HepG2 (cell line): ENCODE results near the gene LTB4R. TPM values are rescaled to one million over a fixed set of nuclear protein-coding genes. Genes with fewer than 3 reads are reported as not detected.
A peak's percentile ranks its signal among the peaks of the same experiment; 100 is the strongest.

Experiments
- BRD4 ChIP-seq: sonication (generic); formaldehyde crosslinking; IDR thresholded peaks from 2 replicates; pipeline ENCODE4 v1.4.0; 2020; ENCODE audit warnings: missing genetic modification reagents
- CENPT ChIP-seq: sonication (generic); formaldehyde crosslinking; IDR thresholded peaks from 2 replicates; pipeline ENCODE4 v1.8.0; 2022; ENCODE audit warnings: low read depth, mild to moderate bottlenecking, moderate library complexity, missing genetic modification reagents
- CHD2 ChIP-seq: IDR thresholded peaks from 2 replicates; pipeline ENCODE4 v1.6.1; 2011; ENCODE audit warnings: low read depth, low read length, improper control_type of control experiment
- CSRNP1 ChIP-seq: sonication (generic); formaldehyde crosslinking; IDR thresholded peaks from 2 replicates; pipeline ENCODE4 v1.8.1; 2023; ENCODE audit warnings: mild to moderate bottlenecking, missing genetic modification reagents
- ELF4 ChIP-seq: sonication (generic); formaldehyde crosslinking; IDR thresholded peaks from 2 replicates; pipeline ENCODE4 v1.5.0; 2020; ENCODE audit warnings: missing genetic modification reagents, mild to moderate bottlenecking, moderate library complexity, borderline replicate concordance
- FOXM1 ChIP-seq: sonication (generic); formaldehyde crosslinking; IDR thresholded peaks from 2 replicates; pipeline ENCODE4 v1.5.0; 2020; ENCODE audit warnings: missing genetic modification reagents
- HOXA9 ChIP-seq: sonication (generic); formaldehyde crosslinking; IDR thresholded peaks from 2 replicates; pipeline ENCODE4 v1.8.1; 2022; ENCODE audit warnings: missing genetic modification reagents, mild to moderate bottlenecking, moderate library complexity, borderline replicate concordance
- JARID2 ChIP-seq: sonication (generic); formaldehyde crosslinking; IDR thresholded peaks from 2 replicates; pipeline ENCODE4 v1.8.1; 2023; ENCODE audit warnings: missing genetic modification reagents, inconsistent platforms; ENCODE audit not compliant: insufficient replicate concordance
- KDM1A ChIP-seq: IDR thresholded peaks from 2 replicates; pipeline ENCODE4 v1.6.1; 2016; ENCODE audit warnings: missing compliant biosample characterization
- KLF6 ChIP-seq: IDR thresholded peaks from 2 replicates; pipeline ENCODE4 v1.8.0; 2016; ENCODE audit warnings: missing biosample characterization, missing genetic modification reagents
- MYC ChIP-seq: sonication (generic); formaldehyde crosslinking; IDR thresholded peaks from 2 replicates; pipeline ENCODE4 v1.9.0; 2021; ENCODE audit warnings: missing genetic modification reagents, borderline replicate concordance
- SIN3B ChIP-seq: fragments of 150-350 bp; IDR thresholded peaks from 2 replicates; pipeline ENCODE4 v1.6.1; 2014; ENCODE audit warnings: low read length
- SMAD3 ChIP-seq: sonication (generic); formaldehyde crosslinking; IDR thresholded peaks from 2 replicates; pipeline ENCODE4 v1.4.0; 2020; ENCODE audit warnings: missing genetic modification reagents
- SNAI1 ChIP-seq: sonication (generic); formaldehyde crosslinking; IDR thresholded peaks from 2 replicates; pipeline ENCODE4 v1.5.0; 2020; ENCODE audit warnings: mild to moderate bottlenecking, missing genetic modification reagents, borderline replicate concordance
- STAG1 ChIP-seq: sonication (generic); formaldehyde crosslinking; IDR thresholded peaks from 2 replicates; pipeline ENCODE4 v1.4.0; 2020; ENCODE audit warnings: missing genetic modification reagents
- THYN1 ChIP-seq: sonication (generic); formaldehyde crosslinking; IDR thresholded peaks from 2 replicates; pipeline ENCODE4 v1.8.1; 2023; ENCODE audit warnings: low read depth, mild to moderate bottlenecking, moderate library complexity, missing genetic modification reagents, borderline replicate concordance
- ZFAT ChIP-seq: sonication (generic); formaldehyde crosslinking; conservative IDR thresholded peaks from 2 replicates; pipeline ENCODE4 v1.8.1; 2023; ENCODE audit warnings: missing genetic modification reagents, inconsistent platforms
- ZNF180 ChIP-seq: sonication (generic); formaldehyde crosslinking; IDR thresholded peaks from 2 replicates; pipeline ENCODE4 v1.4.0; 2020; ENCODE audit warnings: low read depth, missing genetic modification reagents, borderline replicate concordance
- ZNF451 ChIP-seq: sonication (generic); formaldehyde crosslinking; IDR thresholded peaks from 2 replicates; pipeline ENCODE4 v1.5.0; 2020; ENCODE audit warnings: mild to moderate bottlenecking, missing genetic modification reagents
- ZNF850 ChIP-seq: sonication (generic); formaldehyde crosslinking; conservative IDR thresholded peaks from 2 replicates; pipeline ENCODE4 v1.9.0; 2021; ENCODE audit warnings: mild to moderate bottlenecking, missing genetic modification reagents
- polyA plus RNA-seq, 8 experiments: library from polyadenylated mRNA; depleted of rRNA in 3 of 8; stranded (reverse) in 7 of 8; unstranded in 1 of 8; fragments of >200 nt; fragmentation: Illumina TruSeq in 4 of 8; extraction: Trizol in 4 of 8; gene quantifications; 2 replicates each; pipeline versions ENCODE4 v1.2.1 to v1.2.3, GENCODE V29; 2011 to 2016; ENCODE audit warnings: low read depth in 4 of 8, missing spikeins in 1 of 8, mixed read lengths in 1 of 8; ENCODE audit not compliant: insufficient read depth in 1 of 8
- total RNA-seq, 5 experiments: library from RNA; depleted of rRNA; stranded (reverse); fragments of >200 nt; fragmentation: Illumina TruSeq; extraction: Trizol; gene quantifications; 2 replicates each; pipeline ENCODE4 v1.2.3, GENCODE V29; 2016; ENCODE audit warnings: low read depth in 1 of 5
- TF ChIP-seq, protein P1 (sequence below): sonication (generic); formaldehyde crosslinking; IDR thresholded peaks from 2 replicates; pipeline ENCODE4 v1.8.1; 2022; ENCODE audit warnings: low read depth, mild to moderate bottlenecking, missing genetic modification reagents
- TF ChIP-seq, protein P2 (sequence below): sonication (generic); formaldehyde crosslinking; IDR thresholded peaks from 2 replicates; pipeline ENCODE4 v1.4.0; 2020; ENCODE audit warnings: low read depth, mild to moderate bottlenecking, missing genetic modification reagents
- TF ChIP-seq, protein P3 (sequence below): sonication (generic); formaldehyde crosslinking; conservative IDR thresholded peaks from 2 replicates; pipeline ENCODE4 v1.8.1; 2023; ENCODE audit warnings: missing genetic modification reagents

Gene LTB4R
- total and polyA plus RNA-seq, 2 of the 13 experiments (the other 11 are each of a cell fraction or from before 2014, with no cell fraction given) = 3.2 to 8.2 TPM

GRCh38 chr14:24271134-24271833, 40.0 kb upstream of the LTB4R start, which contains the start of gene RABGGTA (continued):
- peak; percentile 100 for TF ChIP-seq CSRNP1 (CRISPR knock-in tag)
- TF ChIP-seq HOXA9 (CRISPR knock-in tag) = peak; percentile 99
- peak; percentile 99 for TF ChIP-seq KLF6
- peak; percentile 100 for TF ChIP-seq ZNF451 (CRISPR knock-in tag)
- TF ChIP-seq SMAD3 (CRISPR knock-in tag) = no peak; the same call in none of the 2 replicates
- TF ChIP-seq ELF4 (CRISPR knock-in tag) = peak; percentile 97
- TF ChIP-seq SIN3B = peak; percentile 71
- peak; percentile 100 for TF ChIP-seq BRD4
- TF ChIP-seq STAG1 (CRISPR knock-in tag) = peak; percentile 60
- TF ChIP-seq, protein P1, sequence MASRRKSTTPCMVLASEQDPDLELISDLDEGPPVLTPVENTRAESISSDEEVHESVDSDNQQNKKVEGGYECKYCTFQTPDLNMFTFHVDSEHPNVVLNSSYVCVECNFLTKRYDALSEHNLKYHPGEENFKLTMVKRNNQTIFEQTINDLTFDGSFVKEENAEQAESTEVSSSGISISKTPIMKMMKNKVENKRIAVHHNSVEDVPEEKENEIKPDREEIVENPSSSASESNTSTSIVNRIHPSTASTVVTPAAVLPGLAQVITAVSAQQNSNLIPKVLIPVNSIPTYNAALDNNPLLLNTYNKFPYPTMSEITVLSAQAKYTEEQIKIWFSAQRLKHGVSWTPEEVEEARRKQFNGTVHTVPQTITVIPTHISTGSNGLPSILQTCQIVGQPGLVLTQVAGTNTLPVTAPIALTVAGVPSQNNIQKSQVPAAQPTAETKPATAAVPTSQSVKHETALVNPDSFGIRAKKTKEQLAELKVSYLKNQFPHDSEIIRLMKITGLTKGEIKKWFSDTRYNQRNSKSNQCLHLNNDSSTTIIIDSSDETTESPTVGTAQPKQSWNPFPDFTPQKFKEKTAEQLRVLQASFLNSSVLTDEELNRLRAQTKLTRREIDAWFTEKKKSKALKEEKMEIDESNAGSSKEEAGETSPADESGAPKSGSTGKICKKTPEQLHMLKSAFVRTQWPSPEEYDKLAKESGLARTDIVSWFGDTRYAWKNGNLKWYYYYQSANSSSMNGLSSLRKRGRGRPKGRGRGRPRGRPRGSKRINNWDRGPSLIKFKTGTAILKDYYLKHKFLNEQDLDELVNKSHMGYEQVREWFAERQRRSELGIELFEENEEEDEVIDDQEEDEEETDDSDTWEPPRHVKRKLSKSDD (CRISPR knock-in tag) = peak; percentile 98
- TF ChIP-seq ZNF850 (CRISPR knock-in tag) = no peak
- peak; percentile 91; the same call in 1 of the 2 replicates for TF ChIP-seq ZNF180 (CRISPR knock-in tag)
- peak; percentile 51 for TF ChIP-seq CHD2
- peak; percentile 92; the same call in 1 of the 2 replicates for TF ChIP-seq ZFAT (CRISPR knock-in tag)
- peak; percentile 99 for TF ChIP-seq MYC (CRISPR knock-in tag)
- TF ChIP-seq CENPT (CRISPR knock-in tag) = peak; percentile 98
- TF ChIP-seq SNAI1 (CRISPR knock-in tag) = peak; percentile 99
- peak; percentile 74; the same call in 1 of the 2 replicates for TF ChIP-seq KDM1A (CRISPR knock-in tag)
- no peak for TF ChIP-seq JARID2 (CRISPR knock-in tag)
- peak; percentile 91 for TF ChIP-seq FOXM1 (CRISPR knock-in tag)
- TF ChIP-seq, protein P2, sequence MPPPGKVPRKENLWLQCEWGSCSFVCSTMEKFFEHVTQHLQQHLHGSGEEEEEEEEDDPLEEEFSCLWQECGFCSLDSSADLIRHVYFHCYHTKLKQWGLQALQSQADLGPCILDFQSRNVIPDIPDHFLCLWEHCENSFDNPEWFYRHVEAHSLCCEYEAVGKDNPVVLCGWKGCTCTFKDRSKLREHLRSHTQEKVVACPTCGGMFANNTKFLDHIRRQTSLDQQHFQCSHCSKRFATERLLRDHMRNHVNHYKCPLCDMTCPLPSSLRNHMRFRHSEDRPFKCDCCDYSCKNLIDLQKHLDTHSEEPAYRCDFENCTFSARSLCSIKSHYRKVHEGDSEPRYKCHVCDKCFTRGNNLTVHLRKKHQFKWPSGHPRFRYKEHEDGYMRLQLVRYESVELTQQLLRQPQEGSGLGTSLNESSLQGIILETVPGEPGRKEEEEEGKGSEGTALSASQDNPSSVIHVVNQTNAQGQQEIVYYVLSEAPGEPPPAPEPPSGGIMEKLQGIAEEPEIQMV (CRISPR knock-in tag) = peak; percentile 92
- TF ChIP-seq, protein P3, sequence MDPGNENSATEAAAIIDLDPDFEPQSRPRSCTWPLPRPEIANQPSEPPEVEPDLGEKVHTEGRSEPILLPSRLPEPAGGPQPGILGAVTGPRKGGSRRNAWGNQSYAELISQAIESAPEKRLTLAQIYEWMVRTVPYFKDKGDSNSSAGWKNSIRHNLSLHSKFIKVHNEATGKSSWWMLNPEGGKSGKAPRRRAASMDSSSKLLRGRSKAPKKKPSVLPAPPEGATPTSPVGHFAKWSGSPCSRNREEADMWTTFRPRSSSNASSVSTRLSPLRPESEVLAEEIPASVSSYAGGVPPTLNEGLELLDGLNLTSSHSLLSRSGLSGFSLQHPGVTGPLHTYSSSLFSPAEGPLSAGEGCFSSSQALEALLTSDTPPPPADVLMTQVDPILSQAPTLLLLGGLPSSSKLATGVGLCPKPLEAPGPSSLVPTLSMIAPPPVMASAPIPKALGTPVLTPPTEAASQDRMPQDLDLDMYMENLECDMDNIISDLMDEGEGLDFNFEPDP = 0 out of 2 replicates have a peak, but pooled peaks have one; percentile 95
- TF ChIP-seq THYN1 (CRISPR knock-in tag) = peak; percentile 96; the same call in 1 of the 2 replicates
